ENCODE measurements around the gene APLP2.
"Not testable (repeated sequence)": the region's sequence is repeated elsewhere in the genome, so short reads cannot be mapped to it uniquely, and the experiment has no call there.

APLP2 gene

DNA sequence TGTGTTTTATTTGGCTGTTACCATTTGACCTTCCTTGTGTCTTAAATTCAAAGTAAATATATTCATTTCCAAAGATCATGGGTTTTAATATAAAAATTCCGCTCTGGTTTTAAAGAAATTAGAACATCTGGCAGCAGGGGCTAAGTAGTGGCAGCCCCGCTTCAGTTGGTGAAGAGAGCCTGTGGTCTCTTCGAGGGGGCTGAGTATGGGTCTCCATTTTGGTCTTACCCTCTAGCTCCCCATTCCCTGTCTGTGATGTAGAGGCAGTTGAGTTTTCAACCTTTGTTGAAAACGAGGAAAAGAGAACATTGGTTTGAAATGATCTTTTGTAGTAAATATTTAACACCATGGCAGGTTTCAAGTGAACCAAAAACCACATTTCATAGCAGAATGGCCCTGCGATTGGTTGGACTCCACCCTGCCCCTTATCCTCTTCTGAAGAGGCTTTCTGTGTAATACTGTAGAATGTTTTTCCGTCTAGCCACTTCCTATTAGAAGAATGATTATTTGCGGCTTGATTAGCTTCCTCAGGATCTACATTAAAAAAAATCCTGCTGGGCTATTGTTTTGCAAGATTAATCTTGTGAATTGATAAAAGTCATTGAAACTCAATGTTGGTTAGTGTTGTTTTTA is 17.7 kb downstream of the APLP2 start:
- no peak for DNase-seq (ENCODE audit: low read depth)
- no peak overlapping the region for H3K4me3 ChIP-seq (ENCODE audit: low read depth, low read length)
- TF ChIP-seq, protein P1, sequence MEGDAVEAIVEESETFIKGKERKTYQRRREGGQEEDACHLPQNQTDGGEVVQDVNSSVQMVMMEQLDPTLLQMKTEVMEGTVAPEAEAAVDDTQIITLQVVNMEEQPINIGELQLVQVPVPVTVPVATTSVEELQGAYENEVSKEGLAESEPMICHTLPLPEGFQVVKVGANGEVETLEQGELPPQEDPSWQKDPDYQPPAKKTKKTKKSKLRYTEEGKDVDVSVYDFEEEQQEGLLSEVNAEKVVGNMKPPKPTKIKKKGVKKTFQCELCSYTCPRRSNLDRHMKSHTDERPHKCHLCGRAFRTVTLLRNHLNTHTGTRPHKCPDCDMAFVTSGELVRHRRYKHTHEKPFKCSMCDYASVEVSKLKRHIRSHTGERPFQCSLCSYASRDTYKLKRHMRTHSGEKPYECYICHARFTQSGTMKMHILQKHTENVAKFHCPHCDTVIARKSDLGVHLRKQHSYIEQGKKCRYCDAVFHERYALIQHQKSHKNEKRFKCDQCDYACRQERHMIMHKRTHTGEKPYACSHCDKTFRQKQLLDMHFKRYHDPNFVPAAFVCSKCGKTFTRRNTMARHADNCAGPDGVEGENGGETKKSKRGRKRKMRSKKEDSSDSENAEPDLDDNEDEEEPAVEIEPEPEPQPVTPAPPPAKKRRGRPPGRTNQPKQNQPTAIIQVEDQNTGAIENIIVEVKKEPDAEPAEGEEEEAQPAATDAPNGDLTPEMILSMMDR (IDR thresholded peaks at IDR 0.05; ENCODE audit: low read depth, low read length, missing control alignments) = no peak

- TF ChIP-seq, protein P1 (IDR thresholded peaks at IDR 0.05; ENCODE audit: low read depth, low read length, missing control alignments) = no peak
- DNase-seq (ENCODE audit: low read depth) = no peak
- no peak overlapping the region for H3K4me3 ChIP-seq (ENCODE audit: low read depth, low read length)
Observed at GRCh38 chr11:130088217-130088616, 18.5 kb downstream of the APLP2 start.

DNA sequence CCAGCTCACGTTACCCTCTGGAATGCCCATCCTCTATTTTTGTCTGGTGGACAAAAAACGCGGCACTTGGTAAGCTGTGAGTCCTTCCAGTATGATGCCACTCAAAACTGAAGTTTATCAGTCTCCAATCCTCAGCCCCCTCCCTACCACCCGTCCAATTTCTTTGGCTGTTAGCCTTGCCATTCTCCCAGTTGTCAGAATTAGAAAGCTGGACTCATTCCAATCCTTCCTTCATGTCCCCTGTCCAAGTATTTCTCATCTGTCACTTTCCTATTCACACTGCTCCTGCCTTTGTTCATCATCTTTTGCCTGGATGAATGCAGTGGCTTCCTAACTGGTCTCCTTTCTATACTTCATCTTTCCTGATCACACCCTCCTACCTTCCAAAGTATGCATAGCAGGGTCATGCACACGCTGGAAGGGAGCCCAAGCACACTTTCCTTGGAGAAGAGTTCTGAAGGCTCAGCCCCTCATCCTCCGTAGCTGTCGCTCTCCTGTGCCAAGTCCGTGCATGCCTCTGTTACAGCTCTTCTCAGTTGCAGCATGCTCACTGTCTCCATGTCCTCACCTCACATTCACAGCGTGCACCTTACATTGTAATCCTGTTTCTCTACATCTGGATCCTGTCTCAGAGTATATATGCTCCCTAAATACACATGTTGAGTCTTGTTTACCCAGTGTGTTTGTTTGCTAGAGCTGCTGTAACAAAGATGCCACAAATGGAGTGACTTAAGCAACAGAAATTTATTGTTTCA is 19.4 kb downstream of the APLP2 start:
- DNase-seq (ENCODE audit: low read depth) = no peak
- TF ChIP-seq, protein P1 (IDR thresholded peaks at IDR 0.05; ENCODE audit: low read depth, low read length, missing control alignments) = no peak
- H3K4me3 ChIP-seq (ENCODE audit: low read depth, low read length) = no peak overlapping the region

DNA sequence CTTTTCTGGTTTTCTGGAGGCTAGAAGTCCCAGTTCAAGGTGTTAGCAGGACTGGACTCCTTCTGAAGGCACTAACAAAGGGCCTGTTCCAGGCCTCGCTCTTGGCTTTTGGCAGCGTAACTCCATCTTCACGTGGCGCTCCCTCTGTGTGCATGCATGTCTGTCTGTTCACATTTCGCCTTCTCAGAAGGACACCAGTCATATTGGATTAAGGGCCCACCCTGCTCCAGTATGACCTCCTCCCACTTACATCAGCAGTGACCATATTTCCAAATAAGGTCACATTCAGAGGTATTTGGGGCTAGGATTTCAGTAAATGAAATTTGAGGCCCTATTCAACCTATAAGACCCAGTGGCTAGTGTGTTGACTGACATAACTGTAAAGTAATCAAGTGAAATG is 20.0 kb downstream of the APLP2 start:
- H3K4me3 ChIP-seq (ENCODE audit: low read depth, low read length) = no peak overlapping the region
- TF ChIP-seq, protein P1 (IDR thresholded peaks at IDR 0.05; ENCODE audit: low read depth, low read length, missing control alignments) = no peak
- no peak for DNase-seq (ENCODE audit: low read depth)

DNA sequence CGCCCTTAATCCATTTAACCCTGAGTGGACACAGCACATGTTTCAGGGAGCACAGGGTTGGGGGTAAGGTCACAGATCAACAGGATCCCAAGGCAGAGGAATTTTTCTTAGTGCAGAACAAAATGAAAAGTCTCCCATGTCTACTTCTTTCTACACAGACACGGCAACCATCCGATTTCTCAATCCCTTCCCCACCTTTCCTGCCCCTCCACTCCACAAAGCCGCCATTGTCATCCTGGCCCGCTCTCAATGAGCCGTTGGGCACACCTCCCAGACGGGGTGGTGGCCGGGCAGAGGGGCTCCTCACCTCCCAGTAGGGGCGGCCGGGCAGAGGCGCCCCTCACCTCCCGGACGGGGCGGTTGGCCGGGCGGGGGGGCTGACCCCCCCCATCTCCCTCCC is 20.8 kb downstream of the APLP2 start:
- not testable (repeated sequence) for DNase-seq (ENCODE audit: low read depth); H3K4me3 ChIP-seq (ENCODE audit: low read depth, low read length)

GRCh38 chr11:130091169-130091568 is 21.5 kb downstream of the APLP2 start:
- not testable (repeated sequence) for DNase-seq (ENCODE audit: low read depth); H3K4me3 ChIP-seq (ENCODE audit: low read depth, low read length)

DNA sequence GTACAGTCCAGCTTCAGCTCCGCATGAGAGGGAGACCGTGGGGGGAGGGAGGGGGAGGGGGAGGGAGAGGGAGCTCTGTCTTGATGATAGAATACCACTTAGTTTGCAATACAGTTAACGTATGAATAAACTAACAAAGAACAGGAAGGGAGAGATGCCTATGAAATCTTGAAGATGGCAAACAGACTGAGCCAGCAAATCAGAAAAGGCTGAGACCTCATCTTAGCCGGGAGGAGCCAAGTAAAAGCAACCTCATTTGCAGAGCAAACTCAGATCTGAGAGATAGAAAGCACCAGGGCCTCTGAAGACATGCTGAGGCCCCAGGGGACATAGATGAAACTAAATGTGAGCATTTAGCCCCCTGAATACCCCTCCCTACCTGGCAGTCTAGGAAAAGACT is 23.0 kb downstream of the APLP2 start:
- TF ChIP-seq, protein P1 (IDR thresholded peaks at IDR 0.05; ENCODE audit: low read depth, low read length, missing control alignments) = no peak
- no peak overlapping the region for H3K4me3 ChIP-seq (ENCODE audit: low read depth, low read length)
- DNase-seq (ENCODE audit: low read depth) = no peak

DNA sequence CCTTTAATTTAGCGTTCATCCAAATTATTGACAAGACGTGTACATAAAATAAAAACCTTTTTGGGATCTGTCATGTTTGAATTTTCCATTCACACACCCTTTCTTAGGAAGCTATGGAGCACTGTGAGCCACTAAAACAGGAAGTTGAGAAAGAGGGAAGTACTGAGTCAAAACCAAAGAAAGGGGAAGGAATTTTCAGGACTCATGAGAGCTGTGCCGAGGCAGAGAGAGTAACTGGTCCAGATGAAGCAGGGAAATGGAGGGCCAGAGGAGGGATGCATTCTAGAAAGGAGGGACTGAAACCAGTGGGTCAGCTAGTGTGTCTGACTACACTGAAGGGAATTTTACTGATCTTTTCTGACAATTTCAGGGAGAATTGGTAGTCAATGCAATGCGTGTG is 24.9 kb downstream of the APLP2 start:
- no peak overlapping the region for H3K4me3 ChIP-seq (ENCODE audit: low read depth, low read length)
- no peak for DNase-seq (ENCODE audit: low read depth)

More for the DNA sequence above, 24.9 kb downstream of the APLP2 start:
- TF ChIP-seq, protein P1 (IDR thresholded peaks at IDR 0.05; ENCODE audit: low read depth, low read length, missing control alignments) = no peak

All from GM12864 (cell line).